Panc1 (cell line): ENCODE measurements around the gene SP6. TPM values are rescaled to one million over a fixed set of nuclear protein-coding genes. Genes with fewer than 3 reads are reported as not detected.

Source experiments
- ATAC-seq: fragments of 200-7000 bp; cut with Tn5 transposase; 2 replicates; pipeline ENCODE4 v1.9.1; 2020; ENCODE audit warnings: mild to moderate bottlenecking, moderate library complexity
- BruUV-seq: library from RNA; stranded (reverse); fragments of 400-500 nt; replicated peaks from 2 replicates; lab custom pipeline; 2021; lab: Mats Ljungman, UMichigan
- CTCF ChIA-PET: fragments of 300-600 bp; sonication (Branson Sonifier 250); formaldehyde crosslinking; loops from one replicate; lab custom pipeline; 2022; ENCODE audit warnings: antibody characterized with exemption; lab: Charles Lee
- POLR2A ChIA-PET: fragments of 300-600 bp; sonication (Branson Sonifier 250); formaldehyde crosslinking; loops from one replicate; lab custom pipeline; 2022; ENCODE audit warnings: antibody characterized with exemption; lab: Charles Lee
- DNase-seq: peaks from one replicate; pipeline ENCODE4 v3.0.0-alpha.2; 2010; ENCODE audit warnings: low read depth, low spot score
- H3K27ac ChIP-seq: 2 replicates; pipeline ENCODE4 v1.5.1; 2011; ENCODE audit warnings: mild to moderate bottlenecking, low read length, inconsistent platforms
- H3K27me3 ChIP-seq: fragments of 200-500 bp; sonication (Bioruptor generic); 2 replicates; pipeline ENCODE4 v1.6.0; 2014; ENCODE audit warnings: low read length, inconsistent platforms; ENCODE audit not compliant: control insufficient read depth, insufficient read depth
- H3K36me3 ChIP-seq: fragments of 200-500 bp; sonication (Bioruptor generic); 2 replicates; pipeline ENCODE4 v1.5.1; 2014; ENCODE audit warnings: inconsistent platforms, mild to moderate bottlenecking, low read length, moderate library complexity; ENCODE audit not compliant: control insufficient read depth, insufficient read depth
- H3K4me1 ChIP-seq: 2 replicates; pipeline ENCODE4 v1.5.1; 2011; ENCODE audit warnings: inconsistent platforms, mild to moderate bottlenecking, low read length, moderate library complexity; ENCODE audit not compliant: control insufficient read depth, insufficient read depth
- H3K4me3 ChIP-seq, 2 experiments: 2 replicates each; pipeline ENCODE4 v1.5.1; 2011 to 2012; ENCODE audit warnings: low read depth in 2 of 2, low read length in 2 of 2, mild to moderate bottlenecking in 2 of 2, inconsistent platforms in 1 of 2, moderate library complexity in 1 of 2
- H3K9me3 ChIP-seq: fragments of 200-500 bp; sonication (Bioruptor generic); 2 replicates; pipeline ENCODE4 v1.5.1; 2014; ENCODE audit warnings: low read depth, mild to moderate bottlenecking, inconsistent platforms, low read length, moderate library complexity; ENCODE audit not compliant: control insufficient read depth, insufficient read depth
- CTCF ChIP-seq: fragments of 450-650 bp; IDR thresholded peaks from 2 replicates; pipeline ENCODE4 v1.5.1; 2017; ENCODE audit warnings: mild to moderate bottlenecking
- POLR2AphosphoS5 ChIP-seq: IDR thresholded peaks from 2 replicates; pipeline ENCODE4 v1.6.1; 2012; ENCODE audit warnings: mild to moderate bottlenecking, low read depth, low read length, moderate library complexity
- REST ChIP-seq, 2 experiments: IDR thresholded peaks; 2 replicates each; pipeline ENCODE4 v1.6.1; 2011 to 2012; ENCODE audit warnings: low read depth in 2 of 2, control low read depth in 1 of 2, low read length in 1 of 2, mild to moderate bottlenecking in 1 of 2, moderate library complexity in 1 of 2; ENCODE audit not compliant: insufficient read depth in 1 of 2
- SIN3A ChIP-seq: IDR thresholded peaks from 2 replicates; pipeline ENCODE4 v1.6.1; 2012; ENCODE audit warnings: low read depth, mild to moderate bottlenecking, low read length, moderate library complexity, borderline replicate concordance; ENCODE audit not compliant: insufficient read depth
- TCF7L2 ChIP-seq: IDR thresholded peaks from 2 replicates; pipeline ENCODE4 v1.6.1; 2011; ENCODE audit warnings: mild to moderate bottlenecking, low read depth, low read length, inconsistent platforms
- in situ Hi-C: cut with HindIII; loops from 2 replicates; pipeline ENCODE4 v1.10.0; 2016; ENCODE audit warnings: low sequenced_read_pairs, low pct_unique_long_range_greater_than_20kb
- intact Hi-C: fragments of 100-400 bp; cut with micrococcal nuclease; formaldehyde crosslinking; loops from one replicate; pipeline ENCODE4 v1.10.0; 2022; ENCODE audit not compliant: unreplicated experiment
- total RNA-seq: library from RNA; stranded (reverse); gene quantifications from one replicate; pipeline ENCODE4 v1.2.1, GENCODE V29; 2021; ENCODE audit not compliant: unreplicated experiment

The SP6 gene
- total RNA-seq, 1 experiment from 2014 or later, result 4.0 TPM

- POLR2A ChIA-PET, result no interaction called here
- BruUV-seq, result no TSS peak
- ATAC-seq, result no peak
- Histone ChIP-seq H3K4me1 (peaks cover 10% of the 10 kb centered on the region), H3K4me3 (no peak overlapping the region), H3K9me3 (no peaks in the 10 kb centered on the region), H3K36me3 (no peaks in the 10 kb centered on the region), H3K27me3 (no peaks in the 10 kb centered on the region), H3K27ac (no peak overlapping the region)
- no peak for TF ChIP-seq TCF7L2
- TF ChIP-seq CTCF, result no peak
- no peak for TF ChIP-seq SIN3A
- TF ChIP-seq POLR2AphosphoS5, result no peak
- no peak for TF ChIP-seq REST (IDR thresholded peaks at IDR 0.05; ENCODE audit: insufficient read depth in 1 of 2, low read depth in 2 of 2, low read length in 1 of 2)
- intact Hi-C loops, result no loop called here
- no peak for DNase-seq
- CTCF ChIA-PET, result no interaction called here
- in situ Hi-C loops, result no loop called here
Measured at GRCh38 chr17:47860386-47860785, 9.4 kb upstream of the SP6 start.

- in situ Hi-C loops (no loop called here), intact Hi-C loops (no loop called here)
- BruUV-seq, result no TSS peak
- Histone ChIP-seq H3K27ac (no peak overlapping the region), H3K4me3 (no peak overlapping the region), H3K9me3 (no peaks in the 10 kb centered on the region), H3K4me1 (peaks cover 4% of the 10 kb centered on the region), H3K27me3 (peaks cover 18% of the 10 kb centered on the region), H3K36me3 (no peaks in the 10 kb centered on the region)
- TF ChIP-seq POLR2AphosphoS5, result no peak
- TF ChIP-seq SIN3A, result no peak
- TF ChIP-seq TCF7L2, result no peak
- TF ChIP-seq CTCF, result no peak
- TF ChIP-seq REST (IDR thresholded peaks at IDR 0.05; ENCODE audit: insufficient read depth in 1 of 2, low read depth in 2 of 2, low read length in 1 of 2), result no peak
- DNase-seq (no peak), ATAC-seq (no peak)
- ChIA-PET CTCF (interaction anchor here (0.6 kb wide), 1 partner anchor 161 kb away, joined by 5 read pairs; no protein-coding TSS in a partner anchor), POLR2A (no interaction called here)
Measured at GRCh38 chr17:47857551-47858455, 6.8 kb upstream of the SP6 start.
